ENCODE data around the gene GLOD4.
"Not testable (repeated sequence)": the region's sequence is repeated elsewhere in the genome, so short reads cannot be mapped to it uniquely, and the experiment has no call there.

GLOD4 gene

DNA sequence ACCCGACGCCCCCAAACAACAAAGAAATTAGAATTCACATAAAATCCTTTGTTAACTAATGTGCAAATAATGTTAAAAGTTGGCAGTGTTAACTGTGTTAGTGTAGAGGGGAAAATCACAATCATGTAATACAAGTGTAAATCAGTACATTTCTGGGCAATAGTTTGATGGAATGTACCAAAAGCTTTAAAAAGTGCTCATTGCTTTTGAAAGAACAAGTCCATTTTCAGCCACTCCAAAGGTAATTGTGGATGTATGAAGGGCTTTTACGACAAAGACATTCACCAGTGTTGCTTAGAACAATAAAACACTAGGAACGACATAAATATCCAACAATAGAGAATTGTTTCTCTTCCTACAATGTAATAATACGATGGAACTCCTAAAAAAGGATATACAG lies 9.1 kb downstream of the GLOD4 start:
- no peak for DNase-seq

DNA sequence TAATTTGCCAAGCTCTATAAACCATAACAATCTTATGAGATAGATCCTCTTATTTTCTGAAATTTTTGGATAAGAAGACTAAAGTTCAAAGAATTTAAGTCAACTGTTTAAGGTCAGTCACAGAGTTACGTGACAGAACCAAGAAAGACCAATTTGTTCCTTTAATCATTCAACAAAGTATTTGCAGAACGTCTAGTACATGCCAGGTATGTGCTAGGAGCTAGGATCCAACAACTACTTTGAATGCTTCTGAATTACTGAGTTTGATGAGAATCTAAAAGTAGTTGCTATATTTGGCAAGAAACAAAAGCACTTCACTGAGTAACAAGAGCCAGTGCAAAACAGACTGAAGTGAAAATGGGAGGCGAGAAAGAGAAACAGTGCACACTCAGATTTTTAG lies 15.0 kb downstream of the GLOD4 start:
- DNase-seq: no peak

DNA sequence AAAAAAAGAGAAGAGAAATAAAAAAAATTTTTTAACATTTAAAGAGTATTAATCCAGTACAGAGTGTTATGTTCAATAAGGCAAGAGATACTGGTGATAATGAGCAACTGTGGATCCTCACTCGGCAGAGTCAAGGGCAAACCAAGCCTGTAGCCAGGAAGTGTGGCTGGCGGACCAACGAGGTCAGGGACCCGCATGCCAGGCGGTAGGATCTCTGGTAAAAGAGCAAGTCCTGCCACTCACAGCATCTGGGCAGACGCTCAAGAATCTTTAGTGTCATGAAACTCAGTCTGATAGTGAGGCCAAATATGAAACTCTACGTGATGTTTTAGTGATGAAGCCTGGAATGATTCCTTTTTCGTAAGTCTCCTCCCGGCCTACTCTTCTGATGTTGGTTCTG lies 21.7 kb downstream of the GLOD4 start:
- no peak for DNase-seq

DNA sequence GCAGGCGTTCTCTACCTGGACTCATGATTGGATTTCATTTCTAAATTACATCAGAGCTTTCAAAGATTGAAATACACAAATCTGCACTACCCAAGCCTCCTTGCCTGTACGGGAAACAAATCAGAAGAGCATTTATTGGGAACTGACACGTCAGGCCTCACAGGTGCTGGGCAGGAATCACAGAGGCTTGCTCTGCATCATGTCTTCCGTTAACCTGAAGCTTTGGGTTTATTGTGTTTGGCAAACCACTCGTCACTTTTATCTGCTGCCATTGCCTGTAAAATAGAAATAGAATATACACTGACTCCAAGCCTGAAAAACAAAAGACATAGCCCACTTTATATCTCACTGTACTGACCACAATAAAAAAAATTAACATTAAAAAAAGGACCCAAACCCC lies 22.1 kb downstream of the GLOD4 start:
- DNase-seq: no peak

DNA sequence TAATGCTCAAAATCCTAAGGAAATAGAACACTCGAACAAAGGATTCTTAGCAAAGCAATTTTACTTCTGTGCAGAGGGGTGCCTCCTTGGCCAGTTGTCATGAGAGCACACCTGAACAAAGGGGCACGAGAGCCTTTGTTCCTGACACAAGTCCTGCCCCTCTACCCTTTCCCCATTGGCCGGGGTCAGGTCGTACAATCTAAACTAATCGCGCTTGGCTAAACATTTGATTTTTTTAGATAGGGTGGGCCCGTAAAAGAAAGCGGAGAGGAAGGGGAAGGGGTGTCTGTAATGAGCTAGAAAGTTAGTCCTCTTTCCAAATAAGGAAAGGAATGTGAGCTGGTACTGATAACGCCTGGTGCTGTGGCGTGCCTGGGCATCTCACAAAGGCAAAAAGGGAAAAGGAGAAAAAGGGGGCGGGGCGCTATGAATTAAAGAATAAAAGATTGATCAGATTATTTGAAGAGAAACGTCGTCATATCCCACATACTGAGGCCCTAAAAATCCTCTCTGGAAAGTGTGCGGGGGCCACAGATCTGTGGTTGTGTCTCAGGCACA lies 26.0 kb downstream of the GLOD4 start:
- DNase-seq: not testable (repeated sequence)

DNA sequence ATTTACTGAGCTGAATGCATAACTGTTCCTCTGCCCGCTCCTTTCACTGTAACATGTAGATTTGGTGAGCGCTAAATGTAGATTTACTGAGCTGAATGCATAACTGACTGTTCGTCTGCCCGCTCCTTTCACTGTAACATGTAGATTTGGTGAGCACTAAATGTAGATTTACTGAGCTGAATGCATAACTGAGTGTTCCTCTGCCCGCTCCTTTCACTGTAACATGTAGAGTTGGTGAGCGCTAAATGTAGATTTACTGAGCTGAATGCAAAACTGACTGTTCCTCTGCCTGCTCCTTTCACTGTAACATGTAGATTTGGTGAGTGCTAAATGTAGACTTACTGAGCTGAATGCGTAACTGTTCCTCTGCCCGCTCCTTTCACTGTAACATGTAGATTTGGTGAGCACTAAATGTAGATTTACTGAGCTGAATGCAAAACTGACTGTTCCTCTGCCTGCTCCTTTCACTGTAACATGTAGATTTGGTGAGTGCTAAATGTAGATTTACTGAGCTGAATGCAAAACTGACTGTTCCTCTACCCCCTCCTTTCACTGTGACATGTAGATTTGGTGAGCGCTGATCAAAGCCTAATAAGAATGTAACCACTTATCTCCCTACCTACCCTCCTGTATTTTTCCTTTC lies 26.6 kb downstream of the GLOD4 start:
- DNase-seq: not testable (repeated sequence)

DNA sequence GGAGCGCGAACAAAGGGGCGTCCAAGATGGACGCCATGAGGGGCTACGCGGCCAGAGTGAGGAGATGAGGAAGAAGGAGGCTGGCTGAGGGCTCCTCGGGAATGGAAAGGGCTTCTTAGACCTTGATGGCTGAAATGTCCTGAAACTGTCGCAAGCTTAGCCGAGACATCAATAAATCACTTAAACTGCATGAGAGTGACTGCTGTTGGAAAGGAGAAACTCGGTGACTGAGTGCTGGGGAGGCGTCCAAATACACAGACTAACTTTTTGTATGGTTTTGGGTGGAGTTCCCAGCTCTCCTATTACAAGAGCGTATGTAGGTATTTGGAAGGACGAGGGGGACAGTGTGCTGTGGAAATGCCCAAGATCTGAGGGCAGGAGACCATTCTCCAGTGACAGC lies 28.7 kb downstream of the GLOD4 start:
- DNase-seq: no peak

DNA sequence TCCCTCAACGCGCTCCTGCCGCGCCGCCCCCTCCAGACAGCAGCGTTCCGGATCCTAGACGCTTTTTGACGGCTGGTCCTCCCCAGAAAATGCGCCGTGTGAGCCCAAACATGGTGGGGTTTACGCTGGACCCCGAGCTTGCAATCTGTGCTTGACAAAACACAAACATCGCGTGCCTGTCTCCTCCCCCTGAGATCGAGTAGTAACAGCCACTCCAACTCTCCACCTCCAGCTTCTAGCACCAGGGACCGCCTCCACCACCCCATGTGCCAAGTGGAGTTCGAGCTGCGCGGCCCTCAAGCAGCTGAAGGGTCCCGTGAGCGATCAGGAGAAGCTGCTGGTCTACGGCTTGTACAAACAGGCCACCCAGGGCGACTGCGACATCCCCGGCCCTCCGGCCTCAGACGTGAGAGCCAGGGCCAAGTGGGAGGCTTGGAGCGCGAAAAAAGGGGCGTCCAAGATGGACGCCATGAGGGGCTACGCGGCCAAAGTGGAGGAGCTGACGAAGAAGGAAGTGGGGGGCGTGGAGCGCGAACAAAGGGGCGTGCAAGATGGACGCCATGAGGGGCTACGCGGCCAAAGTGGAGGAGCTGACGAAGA lies 29.4 kb downstream of the GLOD4 start:
- DNase-seq: peak; percentile 50

DNA sequence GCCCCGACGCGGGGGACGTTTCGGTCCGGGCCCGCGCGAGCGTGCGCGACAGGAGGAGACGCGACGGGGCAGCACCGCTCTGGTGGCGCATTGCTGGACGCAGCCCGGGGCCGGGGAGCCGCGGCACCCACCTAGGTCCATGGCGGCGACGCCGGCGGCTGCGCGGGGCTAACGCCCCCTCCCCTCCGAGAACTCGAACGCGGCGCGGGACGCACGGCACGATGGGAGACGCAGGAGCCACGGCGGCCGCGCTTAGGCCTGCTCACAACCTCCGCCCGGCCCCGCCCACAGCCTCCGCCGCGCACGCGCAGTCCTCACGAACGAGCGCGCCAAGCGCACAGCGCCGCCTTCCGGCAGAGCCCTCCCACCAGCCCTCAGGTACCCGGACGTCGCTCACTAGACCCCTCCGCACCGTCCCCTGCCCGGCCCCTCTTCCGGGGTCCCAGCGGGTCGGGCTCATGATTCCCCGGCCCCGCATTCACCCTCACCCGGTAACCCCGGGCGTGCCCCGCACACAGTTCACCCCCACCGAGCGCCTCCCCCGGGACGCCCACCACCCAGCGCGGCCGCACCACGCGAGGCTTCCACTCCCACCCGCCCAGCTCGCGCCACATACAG lies 30.0 kb downstream of the GLOD4 start, which contains the start of gene GEMIN4:
Gene GEMIN4 (minus strand): TSS at position 263 of the 618 bp plus-strand sequence. CDS start 122 bp downstream, at position 141.
- DNase-seq: peak; percentile 51

DNA sequence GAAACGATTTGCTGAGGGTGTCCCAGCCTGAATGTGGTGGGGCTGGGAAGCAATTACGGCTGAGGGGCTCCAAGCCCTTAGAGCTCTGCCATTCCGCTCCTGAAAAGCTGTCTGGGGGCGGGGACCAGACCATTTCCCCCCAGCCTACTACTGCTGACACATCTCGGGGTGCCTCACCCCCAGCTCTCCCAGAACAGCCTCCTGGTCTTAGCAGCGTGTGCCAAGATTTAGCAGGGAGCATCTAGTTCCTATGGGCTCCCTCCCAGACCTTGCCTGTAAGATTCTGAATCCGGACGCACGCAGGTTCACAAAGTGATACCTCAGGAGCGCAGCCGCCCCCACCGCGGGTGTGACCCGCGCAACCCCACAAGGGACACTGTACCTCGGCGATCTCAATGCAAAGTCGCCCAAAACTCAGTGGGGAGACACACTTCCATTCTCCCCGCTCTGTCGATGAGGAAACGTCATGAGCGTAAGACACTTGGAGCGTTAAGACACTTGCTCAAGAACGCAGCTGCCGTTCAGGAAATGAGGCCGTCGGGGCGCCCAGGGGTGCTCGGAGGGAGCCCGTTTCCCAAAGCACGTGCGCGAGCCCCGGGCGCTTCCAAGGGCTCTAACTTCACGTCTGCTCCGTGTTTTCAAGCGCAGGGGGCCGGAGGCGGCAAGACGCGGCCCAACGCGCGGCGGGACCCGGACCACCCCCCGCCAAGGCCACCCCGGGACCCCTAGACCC lies 30.6 kb downstream of the GLOD4 start:
- no peak for DNase-seq

DNA sequence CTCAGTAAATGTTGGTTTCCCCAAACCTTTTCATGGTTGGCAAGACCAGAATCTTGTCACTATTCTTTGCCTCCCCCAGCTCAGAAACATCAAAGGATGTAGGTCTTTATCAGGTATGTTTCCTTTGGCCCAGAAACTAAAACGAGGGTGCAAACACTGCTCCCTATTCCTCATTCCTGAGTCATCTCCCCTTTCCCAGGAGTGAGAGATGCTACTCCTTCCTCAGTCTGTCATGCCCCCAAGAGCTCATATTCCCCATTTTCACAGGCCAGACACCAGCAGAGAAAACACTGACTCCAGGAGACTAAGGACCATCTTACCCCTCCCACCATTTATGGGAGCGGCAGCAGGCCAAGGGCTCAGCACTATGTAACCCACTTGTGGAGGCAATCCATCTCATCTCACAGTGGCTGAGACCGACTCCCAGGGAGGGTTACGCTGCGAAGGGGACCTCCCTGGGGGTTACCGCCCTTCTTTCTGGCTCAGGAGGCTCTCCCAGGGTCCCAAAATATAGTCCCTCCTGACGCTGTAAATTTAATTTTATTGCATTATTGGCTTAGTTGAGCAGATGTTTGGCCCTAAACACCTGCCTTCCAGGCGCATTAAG lies 31.5 kb downstream of the GLOD4 start:
- DNase-seq: peak; percentile 78

DNA sequence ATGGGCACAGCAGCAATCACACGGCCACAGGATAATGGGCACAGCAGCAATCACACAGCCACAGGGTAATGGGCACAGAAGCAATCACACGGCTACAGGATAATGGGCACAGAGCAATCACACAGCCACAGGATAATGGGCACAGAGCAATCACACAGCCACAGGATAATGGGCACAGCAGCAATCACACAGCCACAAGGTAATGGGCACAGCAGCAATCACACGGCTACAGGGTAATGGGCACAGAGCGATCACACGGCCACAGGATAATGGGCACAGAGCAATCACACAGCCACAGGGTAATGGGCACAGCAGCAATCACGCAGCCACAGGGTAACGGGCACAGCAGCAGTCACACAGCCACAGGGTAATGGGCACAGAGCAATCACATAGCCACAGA lies 32.7 kb downstream of the GLOD4 start:
- DNase-seq: not testable (repeated sequence)

DNA sequence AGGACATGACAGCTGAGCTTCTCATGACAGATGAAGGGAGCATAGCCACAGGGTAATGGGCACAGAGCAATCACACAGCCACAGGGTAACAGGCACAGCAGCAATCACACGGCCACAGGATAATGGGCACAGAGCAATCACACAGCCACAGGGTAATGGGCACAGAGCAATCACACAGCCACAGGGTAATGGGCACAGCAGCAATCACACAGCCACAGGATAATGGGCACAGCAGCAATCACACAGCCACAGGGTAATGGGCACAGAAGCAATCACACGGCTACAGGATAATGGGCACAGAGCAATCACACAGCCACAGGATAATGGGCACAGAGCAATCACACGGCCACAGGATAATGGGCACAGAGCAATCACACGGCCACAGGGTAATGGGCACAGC lies 33.5 kb downstream of the GLOD4 start:
- not testable (repeated sequence) for DNase-seq

DNA sequence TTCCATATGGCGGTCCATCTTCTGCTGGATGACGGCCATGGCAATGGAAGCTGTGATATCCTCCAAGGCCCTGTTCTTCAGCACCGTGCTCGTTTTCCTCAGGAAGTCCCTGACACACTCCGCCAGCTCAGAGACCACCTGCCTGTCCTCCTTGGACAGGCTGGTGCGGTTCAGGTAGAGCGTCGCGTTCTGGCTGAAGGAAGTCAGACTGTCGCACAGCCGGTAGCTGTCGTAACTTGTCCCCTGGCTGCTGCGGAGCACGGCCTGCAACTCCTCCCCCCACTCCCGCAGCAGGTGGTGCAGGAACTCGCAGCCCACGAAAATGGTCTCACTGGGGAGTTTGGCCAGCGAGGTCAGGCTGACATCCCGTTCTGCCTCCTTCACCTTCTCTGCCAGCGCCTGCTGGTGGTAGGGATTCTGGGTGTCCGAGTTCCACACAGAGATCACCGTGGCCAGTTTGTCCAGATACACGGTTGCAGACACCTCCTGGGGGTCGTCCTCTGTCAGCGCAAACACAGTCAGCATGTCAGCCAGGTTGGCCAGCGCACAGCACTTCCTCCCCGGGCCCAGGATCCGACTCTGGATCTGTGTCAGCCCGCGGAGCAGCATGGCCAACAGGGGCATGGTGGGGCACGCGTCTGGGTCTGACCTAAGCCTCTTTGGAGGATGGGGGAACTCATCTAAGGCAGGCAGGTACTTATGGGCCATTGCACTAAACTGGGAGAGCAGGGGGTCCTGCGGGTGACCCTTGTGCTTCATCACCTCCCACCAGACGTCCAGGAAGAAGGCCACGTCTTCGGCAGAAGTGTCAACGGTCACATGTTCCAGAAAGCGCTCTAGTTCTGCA lies 35.1 kb downstream of the GLOD4 start:
- DNase-seq: no peak

DNA sequence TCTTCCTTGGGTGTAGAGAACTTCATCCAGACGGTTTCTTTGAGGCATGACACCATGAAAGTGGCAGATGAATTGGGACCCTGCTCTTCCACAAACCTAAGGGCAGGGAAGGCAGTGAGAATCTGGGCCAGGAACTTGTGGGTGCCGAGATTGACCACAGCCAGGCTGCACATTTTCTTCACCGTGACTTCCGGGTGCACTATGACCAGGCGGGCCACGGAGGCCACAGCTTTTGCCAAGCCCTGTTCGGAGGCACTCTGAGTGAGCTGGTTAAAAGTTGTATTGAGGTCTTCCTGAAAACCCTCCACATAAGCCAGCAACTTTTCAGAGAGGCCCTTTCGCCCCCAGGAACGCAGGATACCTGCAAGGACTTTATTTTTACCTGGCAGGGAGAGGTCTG lies 35.9 kb downstream of the GLOD4 start:
- DNase-seq: no peak

DNA sequence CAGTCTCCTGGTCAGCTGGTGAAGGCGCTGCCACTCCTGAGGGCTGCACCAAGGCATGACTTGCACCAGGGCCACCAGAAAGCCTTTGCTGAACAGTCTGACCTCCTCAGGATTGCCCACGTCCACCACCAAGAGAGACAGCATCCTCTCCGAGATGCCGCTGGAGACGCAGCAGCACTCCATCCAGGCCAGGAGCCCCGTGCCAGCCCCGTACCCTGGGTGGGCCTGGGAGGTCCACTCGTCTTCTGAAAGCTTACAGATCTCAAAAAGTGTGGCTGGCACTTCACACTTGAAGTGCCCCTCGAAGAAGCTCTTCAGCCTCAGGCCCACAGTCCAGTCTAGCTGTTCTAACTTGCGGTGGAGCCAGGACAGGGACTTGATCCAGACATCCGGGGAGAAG lies 36.7 kb downstream of the GLOD4 start:
- no peak for DNase-seq

DNA sequence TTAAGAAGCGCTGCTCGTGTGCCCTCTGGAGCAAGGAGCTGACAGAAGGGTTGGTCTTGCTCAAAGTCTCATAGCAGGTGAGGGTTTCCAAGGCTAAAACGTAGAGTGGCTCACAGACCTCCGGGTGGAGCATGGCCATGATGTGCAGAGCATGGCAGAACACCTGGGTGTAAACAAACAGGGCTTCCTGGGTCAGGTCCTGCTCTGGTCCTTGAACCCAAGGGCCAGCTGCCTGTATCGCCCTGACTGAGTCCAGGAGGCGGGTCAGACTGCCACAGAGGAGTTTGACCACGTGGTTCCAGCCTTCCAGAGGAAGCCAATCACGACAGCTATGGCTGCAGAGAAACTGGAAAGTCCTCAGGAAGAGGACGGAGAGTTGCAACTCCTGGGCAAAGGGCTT lies 37.1 kb downstream of the GLOD4 start:
- no peak for DNase-seq

DNA sequence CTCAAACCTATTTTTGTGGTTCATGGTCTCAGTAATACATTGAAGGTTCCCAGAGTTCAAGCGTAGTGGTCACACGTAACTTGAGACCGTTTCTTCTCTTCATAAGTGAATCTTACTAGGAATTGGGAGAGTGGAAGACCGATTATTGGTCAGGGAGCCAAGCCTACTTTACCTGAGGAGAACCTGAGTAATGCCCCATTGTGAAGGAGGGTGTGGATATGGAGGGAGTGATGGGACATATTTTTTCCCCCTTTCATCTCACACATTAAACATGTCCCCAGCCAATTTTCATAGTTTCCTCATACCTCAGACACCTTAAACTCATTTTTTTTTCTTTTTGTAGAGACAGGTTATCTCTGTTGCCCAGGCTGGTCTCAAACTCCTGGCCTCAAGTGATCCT lies 38.9 kb downstream of the GLOD4 start:
- DNase-seq: no peak

DNA sequence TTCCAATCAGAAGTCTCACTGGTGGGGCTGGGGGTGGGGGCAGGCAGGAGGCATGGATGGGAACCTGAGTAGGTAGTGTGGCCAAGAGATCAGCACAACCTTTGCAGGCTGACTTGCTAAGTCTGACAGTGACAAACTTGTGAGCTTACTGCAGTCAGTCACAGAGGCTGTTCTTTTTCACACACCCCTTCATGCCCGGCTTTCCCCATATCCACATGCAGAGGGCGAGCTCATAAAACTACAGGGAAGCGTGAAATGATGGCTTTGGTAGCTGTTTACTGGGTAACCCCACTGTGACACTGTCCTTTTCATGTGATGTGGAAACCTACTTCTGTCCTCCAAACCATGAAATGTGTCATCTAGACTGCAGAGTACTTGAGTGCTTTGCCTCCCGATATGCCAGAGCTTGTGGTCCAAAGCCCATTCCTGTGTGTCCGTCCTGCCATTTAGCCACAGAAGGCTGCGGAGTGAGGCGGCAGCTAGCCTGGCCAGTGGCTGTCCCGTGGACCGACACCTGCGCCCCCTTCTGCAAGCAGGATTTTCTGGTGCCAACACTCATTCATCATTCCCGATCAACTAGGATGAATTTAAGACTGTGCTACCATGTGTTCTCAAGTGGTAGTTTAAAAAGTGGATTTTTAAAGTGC lies 39.8 kb downstream of the GLOD4 start:
- DNase-seq: no peak

DNA sequence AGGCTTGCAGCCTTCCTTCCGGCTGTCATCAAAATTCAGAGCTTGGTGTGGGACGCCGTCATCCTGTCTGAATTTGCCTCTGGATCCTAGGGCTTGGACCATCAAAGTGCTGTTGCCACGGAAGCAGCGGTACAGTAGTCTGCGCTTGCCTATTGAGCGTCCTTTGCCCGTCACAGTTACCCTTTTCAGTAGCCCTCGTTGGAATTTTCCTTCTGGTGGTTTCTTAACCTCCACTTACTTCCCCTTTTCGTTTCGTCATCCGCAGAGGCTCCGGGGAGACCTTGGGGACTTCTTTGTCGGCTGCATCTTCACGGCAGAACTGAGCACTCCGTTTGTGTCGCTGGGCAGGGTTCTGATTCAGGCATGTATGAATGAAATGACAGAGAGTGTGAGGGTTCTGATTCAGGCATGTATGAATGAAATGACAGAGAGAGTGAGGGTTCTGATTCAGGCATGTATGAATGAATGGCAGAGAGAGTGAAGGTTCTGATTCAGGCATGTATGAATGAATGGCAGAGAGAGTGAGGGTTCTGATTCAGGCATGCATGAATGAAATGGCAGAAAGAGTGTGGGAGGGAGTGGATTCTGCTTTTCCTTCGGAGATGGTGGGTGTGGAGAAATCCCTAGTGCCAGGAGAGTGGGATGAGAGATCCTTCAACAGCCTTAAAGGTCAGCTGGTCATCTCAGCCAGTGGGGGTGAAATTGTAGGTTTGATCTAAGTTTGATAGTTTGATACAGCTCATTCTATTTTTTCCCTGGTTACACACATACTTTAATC lies 41.7 kb downstream of the GLOD4 start:
- no peak for DNase-seq

All from DMS79 (cell line).